Mammary epithelial cell (primary cell): ENCODE results near the gene CLEC16A.

ENCODE experiments used
- CTCF ChIP-seq, 2 donors: IDR thresholded peaks in 1 of 2; conservative IDR thresholded peaks in 1 of 2; 2 replicates each; pipeline ENCODE4 v1.5.1; 2011 to 2012; ENCODE audit warnings: inconsistent platforms in 2 of 2, low read length in 2 of 2, mild to moderate bottlenecking in 2 of 2, control low read depth in 1 of 2, low read depth in 1 of 2; ENCODE audit not compliant: insufficient read depth in 1 of 2; ENCODE audit errors: extremely low read depth in 1 of 2
- EZH2 ChIP-seq: IDR thresholded peaks from 2 replicates; pipeline ENCODE4 v1.6.1; 2012; ENCODE audit warnings: low read length, inconsistent platforms, borderline replicate concordance

- TF ChIP-seq EZH2 (no peak), CTCF (conservative IDR thresholded peaks at IDR 0.05 in 1 of 2, IDR thresholded peaks at IDR 0.05 in 1 of 2; ENCODE audit: extremely low read depth in 1 of 2, insufficient read depth in 1 of 2, low read depth in 1 of 2, low read length in 2 of 2) (no peak)
Observed at GRCh38 chr16:11203111-11203623, 258.8 kb downstream of the CLEC16A start.
